ENCODE data around the gene COQ10B.

Gene COQ10B

DNA sequence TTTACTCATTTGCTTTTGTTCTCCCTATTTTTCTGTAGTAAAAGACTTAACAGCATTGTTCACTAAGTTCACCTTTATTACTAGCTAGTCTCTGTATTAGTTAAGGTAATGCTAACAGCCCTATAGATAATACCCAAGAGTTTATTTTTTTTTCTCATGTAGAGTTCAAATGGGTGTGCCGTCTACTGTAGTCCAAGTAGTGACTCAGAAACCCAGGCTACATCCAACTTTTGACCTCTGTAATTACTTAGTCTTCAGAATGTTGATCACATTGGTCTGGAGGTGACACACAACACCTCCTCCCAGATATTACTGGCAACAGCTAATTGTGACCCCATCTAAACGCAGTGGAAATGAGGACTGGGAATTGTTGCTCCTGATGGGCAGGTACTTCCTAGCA, 7.7 kb downstream of the COQ10B start:
- Histone ChIP-seq H3K4me3 (ENCODE audit: low read depth, low read length, poor library complexity, severe bottlenecking) (no peak overlapping the region), H3K4me1 (ENCODE audit: insufficient read depth, low read length, severe bottlenecking) (no peaks in the 10 kb centered on the region), H3K27ac (ENCODE audit: low read depth, low read length, poor library complexity, severe bottlenecking) (no peak overlapping the region), H3K27me3 (ENCODE audit: insufficient read depth, low read length) (no peaks in the 10 kb centered on the region), H3K36me3 (ENCODE audit: insufficient read depth, low read length) (peaks cover 30% of the 10 kb centered on the region), H3K9me3 (ENCODE audit: low read length) (no peaks in the 10 kb centered on the region), H3K4me2 (ENCODE audit: low read length) (no peak overlapping the region), H3K9ac (ENCODE audit: low read length) (no peak overlapping the region), H2AFZ (ENCODE audit: low read length) (no peak overlapping the region), H3K79me2 (ENCODE audit: insufficient read depth, low read length) (peaks cover 27% of the 10 kb centered on the region), H4K20me1 (ENCODE audit: insufficient read depth, low read length) (no peaks in the 10 kb centered on the region), H3K9me2 (ENCODE audit: low read depth, low read length) (no peaks in the 10 kb centered on the region), H3F3A (ENCODE audit: insufficient read depth, low read length) (no peaks in the 10 kb centered on the region)
- TF ChIP-seq CTCF (IDR thresholded peaks at IDR 0.05; ENCODE audit: low read length) (no peak), EZH2 (IDR thresholded peaks at IDR 0.05; ENCODE audit: borderline replicate concordance, low read length) (no peak)

DNA sequence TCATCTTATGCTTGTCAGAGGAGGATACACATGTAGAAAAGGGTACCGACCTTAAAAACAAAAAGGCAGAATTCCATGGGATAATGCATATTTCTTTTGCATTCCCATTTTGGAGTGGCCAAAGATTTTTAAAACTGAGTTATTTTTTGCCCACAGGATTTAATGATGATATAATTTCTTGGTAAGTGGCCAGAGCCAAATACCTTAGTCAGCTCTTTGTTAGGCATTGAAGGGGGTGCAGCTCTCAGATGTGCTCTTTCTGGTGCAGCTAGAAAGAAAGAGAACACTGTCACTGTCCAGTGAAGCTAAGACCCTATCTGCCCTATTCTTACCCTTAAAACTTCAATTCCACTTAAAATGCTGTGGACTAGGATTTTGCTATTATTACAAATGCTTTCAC, 10.8 kb downstream of the COQ10B start:
- H3K27ac ChIP-seq (ENCODE audit: low read depth, low read length, poor library complexity, severe bottlenecking) = no peak overlapping the region
- H3K4me2 ChIP-seq (ENCODE audit: low read length) = no peak overlapping the region
- no peaks in the 10 kb centered on the region for H3K9me3 ChIP-seq (ENCODE audit: low read length)
- no peak overlapping the region for H3K4me3 ChIP-seq (ENCODE audit: low read depth, low read length, poor library complexity, severe bottlenecking)
- H3K4me1 ChIP-seq (ENCODE audit: insufficient read depth, low read length, severe bottlenecking) = no peaks in the 10 kb centered on the region
- H4K20me1 ChIP-seq (ENCODE audit: insufficient read depth, low read length) = no peaks in the 10 kb centered on the region
- H3K79me2 ChIP-seq (ENCODE audit: insufficient read depth, low read length) = peaks cover 5% of the 10 kb centered on the region; the same call in 1 of the 2 replicates
- H3K9ac ChIP-seq (ENCODE audit: low read length) = no peak overlapping the region
- H3K9me2 ChIP-seq (ENCODE audit: low read depth, low read length) = no peaks in the 10 kb centered on the region
- H3K36me3 ChIP-seq (ENCODE audit: insufficient read depth, low read length) = peaks cover 50% of the 10 kb centered on the region
- no peak for TF ChIP-seq EZH2 (IDR thresholded peaks at IDR 0.05; ENCODE audit: borderline replicate concordance, low read length)
- no peak for TF ChIP-seq CTCF (IDR thresholded peaks at IDR 0.05; ENCODE audit: low read length)
- H3F3A ChIP-seq (ENCODE audit: insufficient read depth, low read length) = no peaks in the 10 kb centered on the region
- H2AFZ ChIP-seq (ENCODE audit: low read length) = no peak overlapping the region
- no peaks in the 10 kb centered on the region for H3K27me3 ChIP-seq (ENCODE audit: insufficient read depth, low read length)

GRCh38 chr2:197472166-197472565, 18.8 kb downstream of the COQ10B start:
- H3K9me3 ChIP-seq (ENCODE audit: low read length) = no peaks in the 10 kb centered on the region
- no peak overlapping the region for H2AFZ ChIP-seq (ENCODE audit: low read length)
- no peaks in the 10 kb centered on the region for H3K79me2 ChIP-seq (ENCODE audit: insufficient read depth, low read length)
- no peak overlapping the region for H3K27ac ChIP-seq (ENCODE audit: low read depth, low read length, poor library complexity, severe bottlenecking)
- H3K9ac ChIP-seq (ENCODE audit: low read length) = no peak overlapping the region
- H3K4me2 ChIP-seq (ENCODE audit: low read length) = no peak overlapping the region
- no peaks in the 10 kb centered on the region for H3K9me2 ChIP-seq (ENCODE audit: low read depth, low read length)
- H3K27me3 ChIP-seq (ENCODE audit: insufficient read depth, low read length) = no peaks in the 10 kb centered on the region
- no peak for TF ChIP-seq EZH2 (IDR thresholded peaks at IDR 0.05; ENCODE audit: borderline replicate concordance, low read length)
- TF ChIP-seq CTCF (IDR thresholded peaks at IDR 0.05; ENCODE audit: low read length) = no peak
- H3K4me3 ChIP-seq (ENCODE audit: low read depth, low read length, poor library complexity, severe bottlenecking) = no peak overlapping the region
- H4K20me1 ChIP-seq (ENCODE audit: insufficient read depth, low read length) = no peaks in the 10 kb centered on the region
- H3K4me1 ChIP-seq (ENCODE audit: insufficient read depth, low read length, severe bottlenecking) = no peaks in the 10 kb centered on the region
- no peaks in the 10 kb centered on the region for H3F3A ChIP-seq (ENCODE audit: insufficient read depth, low read length)
- peaks cover 79% of the 10 kb centered on the region for H3K36me3 ChIP-seq (ENCODE audit: insufficient read depth, low read length)
